Jurkat, Clone E6-1 (cell line): Measurements from ENCODE around the gene C22orf31.

Experiments used
- DNase-seq: peaks from one replicate; pipeline ENCODE4 v3.0.0-alpha.2; 2011; ENCODE audit warnings: low read depth, low spot score
- H3K4me3 ChIP-seq: 2 replicates; pipeline ENCODE4 v1.5.1; 2011; ENCODE audit warnings: mild to moderate bottlenecking, low read length, control low read depth, moderate library complexity

C22orf31 gene

DNA sequence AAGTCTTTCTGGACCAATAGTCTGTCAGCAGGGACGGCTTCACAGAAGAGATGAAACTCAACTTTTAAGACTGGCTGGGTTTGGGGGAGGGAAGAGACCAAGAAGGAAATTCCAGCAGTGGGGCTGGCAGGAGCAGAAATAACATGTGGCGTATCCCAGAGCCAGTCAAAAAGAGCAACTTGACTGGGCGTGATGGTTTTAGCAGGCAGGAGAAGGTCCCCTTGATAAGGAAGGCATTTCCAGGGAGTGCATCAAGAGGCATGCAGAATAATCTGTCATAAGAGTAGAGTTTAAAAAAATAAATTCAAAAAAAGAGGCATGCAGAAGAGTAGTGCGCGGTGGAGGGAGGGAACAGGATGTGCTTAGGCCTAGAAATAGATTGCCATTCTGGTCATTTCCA, 52.5 kb downstream of the C22orf31 start:
- DNase-seq = no peak
- no peak overlapping the region for H3K4me3 ChIP-seq
